ENCODE measurements around the gene ANKK1.

DNA sequence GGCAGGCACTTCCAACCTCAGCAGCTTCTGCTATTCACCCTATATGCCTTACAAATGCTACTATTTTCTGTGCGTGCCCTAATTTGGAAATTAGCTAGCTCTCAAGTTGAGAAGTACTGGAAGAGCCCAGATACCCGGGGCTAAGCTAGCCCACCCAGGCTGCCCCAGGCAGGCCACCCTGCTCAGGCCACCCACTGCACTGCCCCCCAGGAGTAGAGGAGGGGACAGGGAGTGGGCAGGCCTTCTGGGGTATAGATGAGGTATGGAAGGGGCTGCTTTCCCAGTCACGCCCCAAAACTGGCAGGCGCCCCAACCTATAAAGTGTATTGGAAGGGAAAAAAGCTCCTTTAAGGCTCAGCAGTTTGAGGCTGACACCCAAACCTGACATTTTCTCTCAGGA is 44.2 kb downstream of the ANKK1 start:
- TF ChIP-seq CTCF (IDR thresholded peaks at IDR 0.05) = no peak
- TF ChIP-seq POLR2A (IDR thresholded peaks at IDR 0.05) = no peak
- no peak for TF ChIP-seq POLR2AphosphoS5 (IDR thresholded peaks at IDR 0.05)
- no peak for TF ChIP-seq EP300 (IDR thresholded peaks at IDR 0.05)
